Hippocampal formation (tissue), 2 donors: ENCODE data around the gene THBS1.

Source experiments
- DNase-seq, 2 donors: peaks; one replicate each; lab custom pipeline; 2025; lab: John Stamatoyannopoulos, UW

Gene THBS1

DNA sequence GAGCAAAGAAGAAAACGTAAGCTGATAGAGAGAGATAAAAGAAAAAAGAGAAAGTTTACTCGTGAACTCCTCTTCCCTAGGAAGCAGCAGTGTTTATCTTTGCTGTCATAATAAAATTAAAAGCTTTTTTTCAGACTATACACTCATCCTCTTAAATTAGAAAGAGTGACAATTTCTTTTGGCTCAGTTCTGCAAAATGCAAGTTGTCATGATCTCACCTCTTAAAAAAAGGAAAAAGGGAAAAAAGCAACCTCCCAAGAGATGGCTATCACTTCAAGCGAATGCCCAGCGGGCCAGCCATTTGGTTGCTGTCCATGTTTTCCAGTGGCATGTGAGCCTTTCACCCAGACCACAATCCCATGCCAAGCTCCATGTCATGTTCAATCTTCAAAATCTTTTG, 7.0 kb upstream of the THBS1 start:
- DNase-seq = no peak

DNA sequence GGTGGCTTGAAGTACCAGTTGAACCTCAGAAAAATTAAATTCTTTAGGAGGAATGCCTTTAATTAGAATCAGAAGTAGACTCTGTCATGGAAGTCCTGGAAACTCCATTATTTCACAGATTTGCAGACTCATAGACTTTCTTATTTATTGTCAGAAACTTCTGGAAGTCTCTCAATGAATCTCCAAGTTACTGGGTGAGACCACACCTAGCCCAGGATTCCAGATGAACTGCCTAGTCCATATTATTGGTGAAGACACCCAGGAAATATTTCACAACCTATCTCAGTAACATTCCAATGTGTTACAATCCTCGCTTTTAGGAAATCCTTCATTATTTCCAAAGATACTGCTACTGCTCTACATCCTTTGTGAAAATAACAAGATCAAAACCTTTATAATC, 6.5 kb upstream of the THBS1 start:
- DNase-seq = no peak

- no peak for DNase-seq
Observed at GRCh38 chr15:39575180-39575579, 5.7 kb upstream of the THBS1 start.

- no peak for DNase-seq
Observed at GRCh38 chr15:39578851-39579486, 1.9 kb upstream of the THBS1 start.

- no peak for DNase-seq
Observed at GRCh38 chr15:39579487-39580116, 1.3 kb upstream of the THBS1 start.

- DNase-seq = peak; percentile 63 to 73
Observed at GRCh38 chr15:39580117-39580484, 778 bp upstream of the THBS1 start.

DNA sequence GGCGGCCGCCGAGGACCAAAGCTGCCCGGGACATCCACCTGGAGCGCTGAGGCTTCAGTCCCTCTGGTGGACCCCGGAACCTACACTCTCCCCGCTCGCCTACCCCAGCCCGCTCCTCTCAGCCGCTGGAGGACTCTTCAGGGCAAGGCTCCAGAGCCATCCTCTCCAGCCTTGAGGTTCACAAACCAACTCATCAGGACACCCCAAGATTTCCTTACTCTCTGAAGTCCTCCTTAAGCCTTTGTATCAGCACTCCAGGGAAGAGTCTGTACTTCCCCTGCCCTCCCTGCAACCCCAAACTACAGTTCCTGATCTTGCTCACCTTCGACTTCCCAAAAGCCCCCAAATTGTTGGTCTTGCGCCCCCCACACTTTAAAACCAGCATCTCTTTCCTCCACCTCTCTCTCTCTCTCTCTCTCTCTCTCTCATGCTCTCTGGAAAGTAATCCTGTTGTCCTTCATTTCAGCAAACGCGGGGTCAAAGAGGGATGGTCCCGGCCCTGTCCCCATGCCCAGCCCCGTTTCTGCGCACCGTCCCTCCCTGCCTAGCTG, 438 bp downstream of the THBS1 start:
- no peak for DNase-seq

DNA sequence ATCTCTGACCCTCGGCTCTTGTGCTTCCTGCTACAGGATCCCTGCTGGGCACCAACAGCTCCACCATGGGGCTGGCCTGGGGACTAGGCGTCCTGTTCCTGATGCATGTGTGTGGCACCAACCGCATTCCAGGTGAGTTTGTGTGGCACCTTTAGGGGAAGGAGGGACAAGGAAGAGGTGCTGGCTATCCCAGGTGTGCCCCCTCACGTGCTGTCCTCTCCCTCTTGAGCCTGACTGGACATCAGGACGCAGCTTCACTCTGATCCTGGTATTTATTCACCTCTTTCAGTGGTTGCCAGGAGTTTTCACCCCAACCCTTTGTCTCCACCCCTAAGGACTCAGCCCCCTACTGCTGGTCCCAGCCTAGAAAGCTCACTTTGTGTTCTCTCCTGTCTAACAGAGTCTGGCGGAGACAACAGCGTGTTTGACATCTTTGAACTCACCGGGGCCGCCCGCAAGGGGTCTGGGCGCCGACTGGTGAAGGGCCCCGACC, 960 bp downstream of the THBS1 start:
- DNase-seq = no peak

DNA sequence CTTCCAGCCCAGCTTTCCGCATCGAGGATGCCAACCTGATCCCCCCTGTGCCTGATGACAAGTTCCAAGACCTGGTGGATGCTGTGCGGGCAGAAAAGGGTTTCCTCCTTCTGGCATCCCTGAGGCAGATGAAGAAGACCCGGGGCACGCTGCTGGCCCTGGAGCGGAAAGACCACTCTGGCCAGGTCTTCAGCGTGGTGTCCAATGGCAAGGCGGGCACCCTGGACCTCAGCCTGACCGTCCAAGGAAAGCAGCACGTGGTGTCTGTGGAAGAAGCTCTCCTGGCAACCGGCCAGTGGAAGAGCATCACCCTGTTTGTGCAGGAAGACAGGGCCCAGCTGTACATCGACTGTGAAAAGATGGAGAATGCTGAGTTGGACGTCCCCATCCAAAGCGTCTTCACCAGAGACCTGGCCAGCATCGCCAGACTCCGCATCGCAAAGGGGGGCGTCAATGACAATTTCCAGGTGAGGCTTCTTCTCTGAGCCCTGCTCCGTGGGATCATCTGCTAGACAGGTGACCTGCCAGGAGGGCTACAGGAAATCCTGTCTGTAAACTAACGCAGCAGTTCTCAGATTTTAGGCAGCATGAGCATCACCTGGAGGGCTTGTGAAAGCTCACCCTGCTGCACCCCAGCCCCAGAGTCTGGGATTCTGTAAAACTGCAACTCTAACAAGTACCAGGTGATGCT, 1.6 kb downstream of the THBS1 start:
- no peak for DNase-seq

GRCh38 chr15:39582977-39583595, 2.2 kb downstream of the THBS1 start:
- no peak for DNase-seq

- no peak for DNase-seq
Observed at GRCh38 chr15:39583596-39584265, 2.9 kb downstream of the THBS1 start.

- no peak for DNase-seq
Observed at GRCh38 chr15:39584266-39584659, 3.4 kb downstream of the THBS1 start.

DNA sequence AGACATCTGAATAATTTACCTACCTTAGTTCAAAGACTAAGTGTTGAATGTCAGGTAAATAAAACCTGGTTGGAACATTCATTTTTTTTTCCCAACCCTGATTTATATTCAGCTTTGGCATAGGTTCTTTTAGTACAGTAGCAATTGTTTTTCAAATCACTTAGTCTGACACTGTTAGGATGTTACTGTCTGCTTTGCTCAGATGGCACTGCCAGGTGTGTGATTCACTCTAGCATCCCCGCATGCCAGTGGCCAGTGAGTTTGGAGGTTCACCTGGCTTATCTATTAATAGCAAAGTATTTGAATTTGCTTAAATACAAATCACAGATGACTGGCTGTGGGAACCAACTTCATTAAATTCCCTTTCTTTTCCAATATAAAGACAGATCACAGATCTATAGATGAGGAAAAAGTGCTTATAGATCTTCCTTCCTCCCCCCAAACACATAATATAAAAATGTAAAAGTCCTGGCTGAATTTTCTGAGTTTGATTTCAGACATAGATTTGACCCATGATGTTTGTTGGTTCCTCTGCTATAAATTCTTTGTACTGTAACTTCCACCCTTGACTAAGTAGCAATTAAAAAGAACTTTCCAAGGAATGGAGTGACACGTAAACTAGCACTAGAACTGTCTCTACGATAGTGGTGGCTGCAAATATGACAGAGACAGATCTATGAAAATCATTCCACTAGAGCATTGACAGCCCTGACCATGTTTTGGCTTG, 3.9 kb downstream of the THBS1 start:
- DNase-seq = no peak

- DNase-seq = no peak
Observed at GRCh38 chr15:39585389-39585841, 4.5 kb downstream of the THBS1 start.

GRCh38 chr15:39585871-39586301, 5.0 kb downstream of the THBS1 start:
- no peak for DNase-seq

GRCh38 chr15:39586387-39587095, 5.7 kb downstream of the THBS1 start:
- no peak for DNase-seq

GRCh38 chr15:39587096-39587721, 6.3 kb downstream of the THBS1 start:
- DNase-seq = no peak

- no peak for DNase-seq
Observed at GRCh38 chr15:39587731-39588530, 7.1 kb downstream of the THBS1 start.

- DNase-seq = no peak
Observed at GRCh38 chr15:39588531-39589192, 7.8 kb downstream of the THBS1 start.
